ENCODE measurements around the gene ADAM8.

The ADAM8 gene

GRCh38 chr10:133212853-133213494, 63.7 kb downstream of the ADAM8 start:
- no peak for DNase-seq (ENCODE audit: low read depth in 3 of 3)

Data from stimulated activated CD4-positive, alpha-beta T cell treated with anti-CD3 and anti-CD28 coated beads, TNF-alpha, amount 100 ng/mL, for 48 hours (primary cell).